PC-9 (cell line): ENCODE measurements around the gene CD8B2.
"Not testable (repeated sequence)": the region's sequence is repeated elsewhere in the genome, so short reads cannot be mapped to it uniquely, and the experiment has no call there.

Experiments
- EZH2 ChIP-seq: fragments of 200-600 bp; sonication (generic); IDR thresholded peaks from 2 replicates; pipeline ENCODE4 v1.8.0; 2017; ENCODE audit warnings: antibody characterized with exemption, low read depth
- TF ChIP-seq, protein P1 (sequence below): fragments of 200-600 bp; sonication (generic); conservative IDR thresholded peaks from 2 replicates; pipeline ENCODE4 v1.6.1; 2017; ENCODE audit warnings: mixed run types, antibody characterized with exemption, mild to moderate bottlenecking, moderate library complexity

DNA sequence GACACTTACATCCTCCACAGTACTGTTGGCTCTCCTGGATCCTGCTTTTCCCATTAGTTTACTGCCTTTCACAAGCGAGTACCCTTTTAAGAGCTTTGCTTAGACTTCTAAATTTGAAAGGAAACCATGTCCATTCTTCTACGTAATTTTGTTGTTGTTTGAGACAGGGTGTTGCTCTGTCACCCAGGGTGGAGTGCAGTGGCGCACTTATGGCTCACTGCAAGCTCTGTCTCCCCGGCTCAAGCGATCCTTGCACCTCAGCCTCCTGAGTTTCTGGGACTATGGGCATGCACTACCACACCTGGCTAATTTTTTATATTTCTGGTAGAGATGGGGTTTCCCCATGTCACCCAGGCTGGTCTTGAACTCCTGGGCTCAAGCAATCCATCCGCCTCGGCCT, 24.8 kb downstream of the CD8B2 start:
- TF ChIP-seq, protein P1, sequence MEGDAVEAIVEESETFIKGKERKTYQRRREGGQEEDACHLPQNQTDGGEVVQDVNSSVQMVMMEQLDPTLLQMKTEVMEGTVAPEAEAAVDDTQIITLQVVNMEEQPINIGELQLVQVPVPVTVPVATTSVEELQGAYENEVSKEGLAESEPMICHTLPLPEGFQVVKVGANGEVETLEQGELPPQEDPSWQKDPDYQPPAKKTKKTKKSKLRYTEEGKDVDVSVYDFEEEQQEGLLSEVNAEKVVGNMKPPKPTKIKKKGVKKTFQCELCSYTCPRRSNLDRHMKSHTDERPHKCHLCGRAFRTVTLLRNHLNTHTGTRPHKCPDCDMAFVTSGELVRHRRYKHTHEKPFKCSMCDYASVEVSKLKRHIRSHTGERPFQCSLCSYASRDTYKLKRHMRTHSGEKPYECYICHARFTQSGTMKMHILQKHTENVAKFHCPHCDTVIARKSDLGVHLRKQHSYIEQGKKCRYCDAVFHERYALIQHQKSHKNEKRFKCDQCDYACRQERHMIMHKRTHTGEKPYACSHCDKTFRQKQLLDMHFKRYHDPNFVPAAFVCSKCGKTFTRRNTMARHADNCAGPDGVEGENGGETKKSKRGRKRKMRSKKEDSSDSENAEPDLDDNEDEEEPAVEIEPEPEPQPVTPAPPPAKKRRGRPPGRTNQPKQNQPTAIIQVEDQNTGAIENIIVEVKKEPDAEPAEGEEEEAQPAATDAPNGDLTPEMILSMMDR: not testable (repeated sequence)
- not testable (repeated sequence) for TF ChIP-seq EZH2
